SKM-1 (cell line): ENCODE measurements around the gene CLIC6.
A peak's percentile ranks its signal among the peaks of the same experiment; 100 is the strongest.
"Not testable (repeated sequence)": the region's sequence is repeated elsewhere in the genome, so short reads cannot be mapped to it uniquely, and the experiment has no call there.

Experiments used
- DNase-seq: peaks from one replicate; lab custom pipeline; 2025; ENCODE audit not compliant: unreplicated experiment; lab: John Stamatoyannopoulos, UW

Gene CLIC6

DNA sequence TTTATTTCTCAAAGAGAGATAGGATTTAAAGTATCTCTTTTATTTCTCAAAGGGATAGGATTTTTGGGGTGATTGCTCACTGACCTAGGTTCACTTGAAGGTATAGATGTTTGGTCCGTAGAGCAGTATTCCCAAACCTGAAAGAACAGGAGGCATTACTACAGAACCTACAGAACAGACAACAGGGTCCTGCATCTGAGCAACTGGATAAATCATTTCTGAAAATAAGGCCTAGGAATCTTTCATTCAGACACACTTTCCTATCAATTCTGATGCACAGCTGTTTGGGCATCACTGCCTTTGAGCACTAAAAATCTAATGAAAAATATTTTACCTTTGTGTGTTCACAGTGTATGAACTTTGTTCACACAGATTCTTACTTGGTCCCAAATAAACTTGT lies 17.2 kb upstream of the CLIC6 start:
- DNase-seq = no peak

DNA sequence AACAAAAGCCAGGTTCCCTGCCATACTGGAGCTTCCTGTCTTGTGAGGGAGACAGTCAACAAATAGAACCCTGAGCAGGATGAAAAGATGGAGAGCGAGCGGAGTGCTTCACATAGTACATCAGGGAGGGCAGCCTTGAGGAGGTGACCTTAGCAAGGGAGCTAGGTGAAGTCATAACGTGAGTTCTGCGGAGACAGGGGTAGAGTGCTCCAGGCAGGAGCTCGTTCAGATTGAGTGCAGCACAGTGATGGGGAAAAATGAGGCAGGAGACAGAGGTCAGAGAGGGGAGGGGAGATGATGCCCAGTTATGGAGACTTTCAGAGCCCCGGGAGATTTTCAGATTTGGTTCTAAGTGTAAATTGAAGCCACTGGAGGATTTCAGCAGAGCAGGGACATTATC lies 15.3 kb upstream of the CLIC6 start:
- DNase-seq = no peak

DNA sequence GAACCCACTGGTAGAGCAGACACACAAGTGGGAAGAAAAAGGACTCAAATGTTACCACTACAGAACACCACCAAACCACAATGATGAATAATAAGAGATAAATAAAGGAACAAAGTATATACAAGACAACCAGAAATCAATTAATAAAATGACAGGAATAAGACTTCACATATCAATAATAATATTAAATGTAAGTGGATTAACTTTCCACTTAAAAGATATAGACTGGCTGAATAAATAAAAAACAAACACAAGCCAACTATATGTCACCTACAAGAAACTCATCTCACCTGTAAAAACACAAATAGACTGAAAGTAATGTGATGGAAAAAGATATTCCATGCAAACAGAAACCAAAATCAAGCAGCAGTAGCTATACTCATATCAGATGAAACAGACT lies 6.9 kb upstream of the CLIC6 start:
- no peak for DNase-seq

DNA sequence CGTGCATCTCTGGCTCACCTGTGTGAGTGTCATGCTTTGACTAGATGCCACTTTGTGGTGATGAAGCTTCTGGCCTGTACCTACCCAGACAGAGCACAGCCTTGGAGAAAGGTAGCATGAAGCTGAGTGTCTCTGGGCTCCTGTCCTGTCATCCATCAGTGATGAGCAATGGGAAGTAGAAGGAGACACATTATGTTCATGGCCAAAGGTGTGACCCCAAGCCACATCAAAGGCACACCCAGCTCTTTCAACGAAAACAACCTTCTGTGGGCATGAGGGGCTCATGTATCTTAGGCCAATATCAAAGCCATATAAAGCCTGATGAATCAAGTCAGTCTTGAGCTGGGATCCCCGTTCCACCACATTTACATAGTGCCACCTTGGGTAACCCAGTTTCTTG lies 1.0 kb upstream of the CLIC6 start:
- DNase-seq = no peak

DNA sequence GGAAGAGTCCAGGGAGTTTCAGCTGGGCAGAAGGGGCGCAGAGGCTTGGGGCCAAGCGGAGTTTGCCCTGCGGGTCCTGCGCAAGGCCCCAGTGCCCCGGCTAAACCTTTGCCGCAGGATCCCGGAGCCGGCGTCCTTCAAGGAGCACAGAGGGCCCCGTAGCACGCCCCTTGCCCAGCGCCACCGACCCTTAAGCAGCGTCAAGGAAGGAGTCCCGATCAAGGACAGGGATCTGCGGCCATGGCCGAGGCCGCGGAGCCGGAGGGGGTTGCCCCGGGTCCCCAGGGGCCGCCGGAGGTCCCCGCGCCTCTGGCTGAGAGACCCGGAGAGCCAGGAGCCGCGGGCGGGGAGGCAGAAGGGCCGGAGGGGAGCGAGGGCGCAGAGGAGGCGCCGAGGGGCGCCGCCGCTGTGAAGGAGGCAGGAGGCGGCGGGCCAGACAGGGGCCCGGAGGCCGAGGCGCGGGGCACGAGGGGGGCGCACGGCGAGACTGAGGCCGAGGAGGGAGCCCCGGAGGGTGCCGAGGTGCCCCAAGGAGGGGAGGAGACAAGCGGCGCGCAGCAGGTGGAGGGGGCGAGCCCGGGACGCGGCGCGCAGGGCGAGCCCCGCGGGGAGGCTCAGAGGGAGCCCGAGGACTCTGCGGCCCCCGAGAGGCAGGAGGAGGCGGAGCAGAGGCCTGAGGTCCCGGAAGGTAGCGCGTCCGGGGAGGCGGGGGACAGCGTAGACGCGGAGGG lies 520 bp downstream of the CLIC6 start:
- DNase-seq = no peak

DNA sequence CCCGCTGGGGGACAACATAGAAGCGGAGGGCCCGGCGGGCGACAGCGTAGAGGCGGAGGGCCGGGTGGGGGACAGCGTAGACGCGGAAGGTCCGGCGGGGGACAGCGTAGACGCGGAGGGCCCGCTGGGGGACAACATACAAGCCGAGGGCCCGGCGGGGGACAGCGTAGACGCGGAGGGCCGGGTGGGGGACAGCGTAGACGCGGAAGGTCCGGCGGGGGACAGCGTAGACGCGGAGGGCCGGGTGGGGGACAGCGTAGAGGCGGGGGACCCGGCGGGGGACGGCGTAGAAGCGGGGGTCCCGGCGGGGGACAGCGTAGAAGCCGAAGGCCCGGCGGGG lies 1.1 kb downstream of the CLIC6 start:
- DNase-seq = not testable (repeated sequence)

DNA sequence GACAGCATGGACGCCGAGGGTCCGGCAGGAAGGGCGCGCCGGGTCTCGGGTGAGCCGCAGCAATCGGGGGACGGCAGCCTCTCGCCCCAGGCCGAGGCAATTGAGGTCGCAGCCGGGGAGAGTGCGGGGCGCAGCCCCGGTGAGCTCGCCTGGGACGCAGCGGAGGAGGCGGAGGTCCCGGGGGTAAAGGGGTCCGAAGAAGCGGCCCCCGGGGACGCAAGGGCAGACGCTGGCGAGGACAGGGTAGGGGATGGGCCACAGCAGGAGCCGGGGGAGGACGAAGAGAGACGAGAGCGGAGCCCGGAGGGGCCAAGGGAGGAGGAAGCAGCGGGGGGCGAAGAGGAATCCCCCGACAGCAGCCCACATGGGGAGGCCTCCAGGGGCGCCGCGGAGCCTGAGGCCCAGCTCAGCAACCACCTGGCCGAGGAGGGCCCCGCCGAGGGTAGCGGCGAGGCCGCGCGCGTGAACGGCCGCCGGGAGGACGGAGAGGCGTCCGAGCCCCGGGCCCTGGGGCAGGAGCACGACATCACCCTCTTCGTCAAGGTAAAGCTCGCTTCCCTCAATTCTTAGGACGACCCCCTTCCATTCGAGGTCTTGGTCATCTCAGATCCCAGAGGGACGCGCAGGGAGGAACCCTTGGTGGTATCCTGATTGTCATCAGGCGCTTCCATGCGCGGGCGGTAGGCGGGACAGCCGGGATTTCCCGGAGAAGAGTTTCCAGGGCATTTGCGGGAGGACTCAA lies 1.6 kb downstream of the CLIC6 start:
- DNase-seq = no peak

DNA sequence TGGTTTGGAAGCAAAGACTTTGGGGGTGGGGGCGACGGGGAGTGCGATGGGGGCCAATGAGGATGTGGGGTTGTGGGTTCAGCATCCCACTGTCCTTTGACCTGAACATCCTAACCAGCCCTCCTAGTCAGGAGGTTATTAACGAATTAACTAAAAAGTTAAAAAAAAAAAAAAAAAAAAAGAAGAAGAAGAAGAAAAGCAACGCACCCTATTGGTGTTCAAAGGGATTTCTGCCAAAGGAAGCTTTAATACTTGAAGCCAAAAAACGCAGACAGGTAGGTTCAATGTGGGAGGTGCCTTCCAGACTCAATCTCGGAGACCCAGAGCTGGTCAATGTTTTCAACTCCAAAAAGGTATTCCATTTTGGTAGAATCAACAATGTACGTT lies 2.2 kb downstream of the CLIC6 start:
- DNase-seq = no peak

DNA sequence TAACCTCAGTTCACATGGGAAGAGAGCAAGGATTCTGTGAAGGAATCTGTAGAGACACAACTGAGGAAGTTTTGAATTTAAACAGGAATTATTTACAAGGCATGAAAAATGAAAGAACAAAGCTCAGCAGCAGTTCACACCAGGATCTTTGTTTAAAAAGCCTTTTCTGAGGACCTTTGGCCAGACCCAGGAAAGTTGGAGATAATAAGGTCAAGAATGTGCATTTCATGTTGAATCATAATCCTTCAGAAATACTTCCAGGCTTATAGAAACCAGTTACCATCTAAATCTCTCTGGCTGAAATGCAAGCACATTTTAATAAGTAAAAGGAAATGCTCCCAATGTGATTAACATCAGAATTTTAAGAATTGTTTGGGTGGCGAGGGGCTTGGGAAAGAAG lies 2.7 kb downstream of the CLIC6 start:
- no peak for DNase-seq

DNA sequence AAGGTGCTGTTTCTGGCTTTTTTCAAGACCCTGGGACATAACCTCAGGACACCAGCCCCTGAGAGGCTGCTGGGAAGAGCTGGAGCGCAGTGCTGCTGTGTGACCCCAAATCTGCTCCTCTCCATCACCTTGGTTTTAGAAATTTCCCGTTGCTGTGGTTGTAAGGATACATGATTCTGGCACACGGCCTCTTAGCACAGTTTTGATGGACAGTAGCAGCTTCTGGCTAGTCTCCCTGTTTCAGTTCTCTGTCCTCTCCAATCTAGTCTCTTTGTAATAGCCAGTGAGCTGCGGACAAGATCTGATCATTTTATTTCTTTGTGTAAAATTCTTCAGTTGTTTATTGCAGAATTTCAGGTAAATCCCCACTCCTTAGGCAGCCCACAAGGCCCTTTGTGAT lies 3.1 kb downstream of the CLIC6 start:
- DNase-seq = no peak

DNA sequence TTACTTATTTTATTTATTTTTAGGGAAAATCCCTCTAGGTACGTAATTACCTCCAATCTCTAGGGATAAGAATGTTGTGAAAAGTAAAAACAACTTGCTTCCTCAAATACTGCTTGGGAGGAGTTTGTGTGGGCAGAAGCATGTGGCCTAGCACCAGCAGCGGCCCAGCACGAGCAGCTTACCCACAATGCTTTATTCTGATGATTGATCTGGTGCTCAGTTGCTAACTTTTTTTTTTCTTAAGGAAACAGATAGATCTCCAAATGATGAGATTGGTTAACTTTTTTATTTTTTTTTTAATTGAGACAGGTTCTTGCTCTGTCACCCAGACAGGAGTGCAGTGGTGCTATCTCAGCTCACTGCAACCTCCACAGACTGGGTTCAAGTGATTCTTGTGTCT lies 4.2 kb downstream of the CLIC6 start:
- DNase-seq = no peak

DNA sequence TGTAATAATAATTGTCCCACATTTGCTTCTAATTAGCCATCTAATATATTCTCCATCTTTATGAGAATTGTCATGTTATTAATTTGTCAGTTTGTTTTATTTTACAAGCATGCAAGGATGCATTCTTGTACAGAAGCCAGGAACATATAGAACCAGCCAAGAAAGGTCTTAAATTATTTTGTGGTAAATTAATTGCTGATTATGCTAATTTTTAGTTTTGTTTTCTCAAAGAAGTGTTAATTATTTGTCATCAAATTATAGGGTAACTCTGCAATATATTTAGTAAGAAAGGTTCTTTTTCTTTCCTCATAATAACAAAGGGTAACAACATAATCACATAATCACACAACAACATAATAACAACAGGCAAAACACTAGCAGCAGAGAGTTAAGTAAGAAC lies 5.7 kb downstream of the CLIC6 start:
- DNase-seq = no peak

DNA sequence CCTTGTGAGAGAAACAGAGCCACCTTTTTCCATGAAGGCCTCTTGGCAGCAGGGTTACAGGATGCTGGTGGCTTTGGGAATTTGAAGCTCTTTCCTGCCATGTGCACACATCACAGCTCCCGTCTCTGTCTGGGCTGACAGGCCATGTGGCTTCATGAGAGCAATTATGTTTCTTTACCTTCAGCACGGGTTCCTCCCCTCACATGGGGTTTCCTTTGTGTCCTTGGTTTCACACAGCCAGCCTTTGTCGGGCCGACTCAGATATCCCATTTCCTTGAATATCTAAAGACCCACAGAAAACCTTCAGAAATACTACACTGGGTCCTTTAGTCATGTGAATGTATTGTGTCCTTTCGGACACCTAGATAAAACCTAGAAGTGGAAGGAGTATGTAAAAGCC lies 7.1 kb downstream of the CLIC6 start:
- DNase-seq = no peak

DNA sequence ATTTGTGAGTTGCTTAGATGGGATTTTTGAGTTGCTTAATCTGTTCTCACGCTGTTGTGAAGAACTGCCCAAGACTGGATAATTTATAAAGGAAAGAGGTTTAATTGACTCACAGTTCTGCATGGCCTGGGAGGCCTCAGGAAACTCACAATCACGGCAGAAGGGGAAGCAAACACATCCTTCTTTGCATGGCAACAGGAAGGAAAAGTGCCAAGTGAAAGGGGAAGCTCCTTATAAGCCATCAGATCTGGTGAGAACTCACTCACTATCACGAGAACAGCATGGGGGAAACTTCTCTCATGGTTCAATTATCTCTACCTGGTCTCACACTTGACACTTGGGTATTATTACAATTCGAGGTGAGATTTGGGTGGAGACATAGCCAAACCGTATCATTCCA lies 10.3 kb downstream of the CLIC6 start:
- DNase-seq = peak; percentile 43

DNA sequence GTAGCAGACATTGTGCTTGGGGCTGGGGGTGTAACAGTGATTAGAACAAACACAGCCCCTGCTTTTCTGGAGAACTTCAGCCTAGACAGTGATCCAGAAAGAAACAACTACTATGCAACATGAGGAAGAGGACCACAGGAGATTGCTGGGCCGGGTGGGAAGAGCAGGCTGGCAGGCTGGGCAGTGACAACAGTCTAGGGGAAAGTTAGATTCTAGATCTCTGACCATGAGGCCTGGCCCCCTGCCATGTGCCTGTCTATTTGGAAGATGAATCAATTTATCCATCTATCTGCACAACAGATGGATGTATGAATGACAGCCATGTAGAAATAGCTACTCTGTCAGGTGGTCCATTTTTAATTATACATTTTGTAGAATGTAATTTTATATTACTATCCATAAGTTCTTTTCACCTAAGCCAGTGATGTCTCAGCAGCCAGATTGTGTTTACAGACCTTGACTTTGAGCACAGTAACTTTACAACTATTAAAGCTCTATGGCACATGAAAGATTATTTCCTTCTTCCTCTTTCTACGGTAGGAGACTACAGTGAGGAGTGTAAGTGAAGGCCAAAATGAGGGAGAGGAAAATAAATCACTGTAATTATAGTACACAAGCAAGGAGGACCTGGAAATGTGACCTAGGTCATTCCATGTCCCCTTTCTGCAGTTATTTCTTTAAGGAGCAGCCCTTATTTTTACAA lies 15.5 kb downstream of the CLIC6 start:
- no peak for DNase-seq

DNA sequence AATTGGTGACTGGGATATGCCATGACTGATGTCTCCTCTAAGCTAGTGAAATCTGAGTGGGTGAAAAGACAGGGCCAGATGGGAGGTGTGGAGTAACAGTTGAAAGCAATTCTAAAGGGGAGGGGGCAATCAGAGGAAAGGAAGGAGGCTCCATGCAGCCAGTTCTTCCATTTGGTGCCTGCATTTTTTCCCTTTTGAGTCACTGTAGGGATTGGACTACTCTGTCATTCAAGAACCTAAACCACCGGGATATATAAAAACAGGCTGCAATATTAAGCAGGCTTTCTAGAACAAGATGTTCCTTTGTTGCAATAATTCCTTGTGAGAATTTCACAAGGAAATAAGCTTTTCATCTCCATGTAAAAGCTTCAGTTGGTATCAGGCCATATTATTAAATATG lies 18.3 kb downstream of the CLIC6 start:
- no peak for DNase-seq

DNA sequence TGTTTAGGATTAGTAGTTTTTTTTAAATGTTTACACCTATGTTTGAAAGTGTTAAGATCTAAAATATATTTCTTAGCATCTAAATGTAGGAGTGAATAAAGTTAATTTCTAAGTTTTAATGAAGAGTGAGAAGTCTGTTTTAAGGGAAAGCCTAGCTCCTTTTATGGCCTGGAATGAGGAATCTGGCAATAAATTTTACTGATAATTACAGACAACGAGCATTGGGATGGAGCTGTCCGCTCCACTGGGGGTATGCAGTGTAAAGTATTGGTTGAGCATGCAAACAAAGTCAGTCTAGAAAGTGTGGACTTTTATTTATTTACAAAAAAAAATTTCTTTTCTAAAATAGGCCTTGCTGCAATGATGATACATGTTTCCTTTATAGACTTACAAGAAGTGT lies 19.0 kb downstream of the CLIC6 start:
- no peak for DNase-seq

DNA sequence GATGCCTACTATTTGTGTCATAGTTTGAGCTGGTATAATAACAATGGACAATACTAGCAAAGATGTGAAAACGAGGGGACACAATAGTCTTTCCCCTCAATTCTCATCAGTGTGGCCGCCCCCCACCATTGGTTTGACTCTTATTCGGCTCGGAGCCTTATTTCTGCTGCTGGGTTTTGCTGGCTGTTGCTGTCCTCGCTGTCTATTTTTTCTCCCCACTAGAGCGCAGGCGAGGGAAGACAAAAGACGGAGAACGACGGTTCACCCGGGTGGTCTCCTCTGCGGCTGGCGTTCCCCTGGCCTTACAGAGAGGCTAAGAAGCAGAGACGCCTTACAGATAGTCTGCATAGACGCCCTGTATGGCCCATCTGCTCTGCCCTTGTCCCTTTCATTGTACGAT lies 19.4 kb downstream of the CLIC6 start:
- DNase-seq = no peak

DNA sequence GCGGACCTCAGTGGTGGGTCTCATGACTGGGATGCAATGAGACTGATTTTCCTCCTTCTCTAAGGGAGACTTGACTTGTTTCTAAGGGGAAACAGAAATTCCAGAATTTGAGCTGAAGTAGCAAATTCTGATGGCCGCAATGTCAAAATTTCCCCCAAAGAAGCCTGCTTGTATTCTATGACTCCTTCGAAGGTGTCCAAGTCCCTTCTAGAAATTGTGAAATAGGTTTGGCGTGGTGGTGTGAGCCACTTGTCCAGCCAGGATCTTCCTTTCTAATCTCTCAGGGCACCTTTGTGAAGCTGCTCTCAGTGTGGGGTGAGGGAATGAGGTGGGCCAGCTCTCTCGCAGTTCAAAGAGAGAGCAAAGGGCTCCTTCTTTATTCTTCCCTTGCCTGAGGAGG lies 19.9 kb downstream of the CLIC6 start:
- no peak for DNase-seq

DNA sequence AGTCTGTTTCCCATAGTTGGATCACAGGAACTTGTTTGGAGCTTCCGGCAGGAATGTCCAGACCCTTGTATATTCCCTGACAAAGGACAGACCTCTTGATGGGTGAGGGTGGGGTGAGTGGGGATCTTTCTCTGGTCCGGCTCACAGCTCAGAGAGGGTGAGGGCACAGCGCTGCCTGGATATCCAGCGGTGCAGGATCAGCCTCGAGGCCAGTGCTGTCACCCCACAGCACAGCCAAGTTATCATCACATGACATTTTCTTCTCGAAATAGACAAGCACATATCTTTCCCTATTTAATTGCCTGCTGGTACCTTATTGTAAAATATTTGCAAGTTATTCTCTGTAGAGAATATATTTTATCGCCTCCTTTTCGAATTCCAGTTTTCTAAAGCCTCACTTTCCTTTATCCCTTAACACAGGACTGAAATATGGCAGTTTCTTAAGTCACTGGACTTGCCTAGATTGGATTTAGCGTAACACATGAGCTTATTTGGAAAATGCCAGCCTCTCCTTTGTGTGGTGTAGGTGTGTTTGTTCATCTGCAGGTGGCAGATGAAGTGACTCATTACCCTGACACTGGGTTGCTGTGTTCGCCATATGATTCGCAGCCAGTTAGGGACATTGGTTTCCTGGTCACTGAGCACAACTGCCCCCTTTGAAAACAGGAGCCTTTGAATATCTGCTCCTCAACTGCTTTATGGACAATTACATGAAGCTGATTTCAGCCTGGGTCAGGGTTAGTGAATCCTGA lies 21.4 kb downstream of the CLIC6 start:
- DNase-seq = no peak

DNA sequence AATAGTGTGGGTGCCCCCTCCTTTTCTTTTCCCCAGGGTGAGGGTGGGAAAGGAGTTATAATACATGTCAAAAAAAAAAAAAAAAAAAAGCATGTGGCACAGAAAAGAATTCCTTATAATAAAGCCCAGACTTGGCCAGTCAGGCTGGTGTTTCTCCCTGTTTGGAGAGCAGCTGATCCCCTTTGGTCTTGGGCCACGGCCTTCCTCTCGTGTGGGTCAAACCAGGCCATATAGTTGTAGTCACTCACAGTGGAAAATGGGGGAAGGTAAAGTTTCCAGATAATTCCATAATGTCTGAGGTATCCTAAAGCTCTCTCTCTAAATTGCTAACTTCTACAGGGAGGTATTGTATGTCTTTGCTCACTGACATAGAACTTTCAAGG lies 22.0 kb downstream of the CLIC6 start:
- no peak for DNase-seq
